Neural crest cell (in vitro differentiated cells): Measurements from ENCODE around the gene B4GALT5. TPM values are rescaled to one million over a fixed set of nuclear protein-coding genes. Genes with fewer than 3 reads are reported as not detected.

Experiments
- DNase-seq: peaks from one replicate; pipeline ENCODE4 v3.0.0; 2021; ENCODE audit warnings: low read depth, mixed read lengths, low spot score
- H3K27ac Mint-ChIP-seq: one replicate; pipeline ENCODE4 v1.8.0; 2021; ENCODE audit warnings: mild to moderate bottlenecking, mixed read lengths; ENCODE audit not compliant: unreplicated experiment
- H3K27me3 Mint-ChIP-seq: 2 replicates; pipeline ENCODE4 v1.8.0; 2021; ENCODE audit warnings: low read depth, mild to moderate bottlenecking, mixed read lengths
- H3K36me3 Mint-ChIP-seq: 2 replicates; pipeline ENCODE4 v1.8.0; 2021; ENCODE audit warnings: low read depth, mild to moderate bottlenecking, mixed read lengths
- H3K4me1 Mint-ChIP-seq: 2 replicates; pipeline ENCODE4 v1.8.0; 2021; ENCODE audit warnings: mixed read lengths
- H3K4me3 Mint-ChIP-seq: one replicate; pipeline ENCODE4 v1.8.0; 2021; ENCODE audit warnings: mild to moderate bottlenecking, mixed read lengths
- H3K9me3 Mint-ChIP-seq: 2 replicates; pipeline ENCODE4 v1.8.0; 2021; ENCODE audit warnings: mixed read lengths
- CTCF ChIP-seq: fragments of 200-600 bp; sonication (generic); conservative IDR thresholded peaks from 2 replicates; pipeline ENCODE4 v1.5.0; 2021; ENCODE audit warnings: antibody characterized with exemption, mild to moderate bottlenecking
- total RNA-seq: library from RNA; stranded (reverse); gene quantifications from 2 replicates; pipeline ENCODE4 v1.2.1, GENCODE V29; 2021

Gene B4GALT5
- total RNA-seq, 1 donor from 2014 or later = 49.0 TPM

GRCh38 chr20:49685161-49685601 is 28.5 kb downstream of the B4GALT5 start:
- no peaks in the 10 kb centered on the region for H3K36me3 Mint-ChIP-seq
- H3K9me3 Mint-ChIP-seq = no peaks in the 10 kb centered on the region
- H3K4me1 Mint-ChIP-seq = peaks cover 52% of the 10 kb centered on the region
- no peak for DNase-seq
- TF ChIP-seq CTCF = no peak
- H3K27ac Mint-ChIP-seq = peak overlapping the region; percentile 16
- no peaks in the 10 kb centered on the region for H3K27me3 Mint-ChIP-seq
- no peak overlapping the region for H3K4me3 Mint-ChIP-seq

GRCh38 chr20:49684335-49684997 is 29.2 kb downstream of the B4GALT5 start:
- Mint-ChIP-seq H3K36me3 (no peaks in the 10 kb centered on the region), H3K4me3 (no peak overlapping the region), H3K27ac (peak overlapping the region; percentile 63), H3K9me3 (no peaks in the 10 kb centered on the region), H3K27me3 (no peaks in the 10 kb centered on the region), H3K4me1 (peaks cover 56% of the 10 kb centered on the region)
- no peak for TF ChIP-seq CTCF
- DNase-seq = no peak

- H3K9me3 Mint-ChIP-seq = no peaks in the 10 kb centered on the region
- no peak overlapping the region for H3K27ac Mint-ChIP-seq
- no peaks in the 10 kb centered on the region for H3K27me3 Mint-ChIP-seq
- no peak overlapping the region for H3K4me3 Mint-ChIP-seq
- DNase-seq = no peak
- no peak for TF ChIP-seq CTCF
- H3K36me3 Mint-ChIP-seq = no peaks in the 10 kb centered on the region
- H3K4me1 Mint-ChIP-seq = peaks cover 58% of the 10 kb centered on the region
These were observed 30.9 kb downstream of the B4GALT5 start for GRCh38 chr20:49682798-49683197.

- H3K27me3 Mint-ChIP-seq = no peaks in the 10 kb centered on the region
- no peak overlapping the region for H3K4me3 Mint-ChIP-seq
- TF ChIP-seq CTCF = no peak
- H3K4me1 Mint-ChIP-seq = peaks cover 58% of the 10 kb centered on the region
- H3K27ac Mint-ChIP-seq = no peak overlapping the region
- no peaks in the 10 kb centered on the region for H3K36me3 Mint-ChIP-seq
- no peaks in the 10 kb centered on the region for H3K9me3 Mint-ChIP-seq
- DNase-seq = no peak
These were observed 31.4 kb downstream of the B4GALT5 start for GRCh38 chr20:49682278-49682677.

- H3K27me3 Mint-ChIP-seq = no peaks in the 10 kb centered on the region
- no peak for TF ChIP-seq CTCF
- no peaks in the 10 kb centered on the region for H3K9me3 Mint-ChIP-seq
- no peak for DNase-seq
- peaks cover 58% of the 10 kb centered on the region for H3K4me1 Mint-ChIP-seq
- H3K27ac Mint-ChIP-seq = no peak overlapping the region
- H3K4me3 Mint-ChIP-seq = no peak overlapping the region
- no peaks in the 10 kb centered on the region for H3K36me3 Mint-ChIP-seq
These were observed 31.8 kb downstream of the B4GALT5 start for GRCh38 chr20:49681850-49682216.
